ENCODE data around the gene RAD51AP2. TPM values are rescaled to one million over a fixed set of nuclear protein-coding genes. Genes with fewer than 3 reads are reported as not detected.

The RAD51AP2 gene
- total and polyA plus RNA-seq, 2 of the 13 experiments (the other 11 are each of a cell fraction or from before 2014, with no cell fraction given), result 0.11 to 0.12 TPM

DNA sequence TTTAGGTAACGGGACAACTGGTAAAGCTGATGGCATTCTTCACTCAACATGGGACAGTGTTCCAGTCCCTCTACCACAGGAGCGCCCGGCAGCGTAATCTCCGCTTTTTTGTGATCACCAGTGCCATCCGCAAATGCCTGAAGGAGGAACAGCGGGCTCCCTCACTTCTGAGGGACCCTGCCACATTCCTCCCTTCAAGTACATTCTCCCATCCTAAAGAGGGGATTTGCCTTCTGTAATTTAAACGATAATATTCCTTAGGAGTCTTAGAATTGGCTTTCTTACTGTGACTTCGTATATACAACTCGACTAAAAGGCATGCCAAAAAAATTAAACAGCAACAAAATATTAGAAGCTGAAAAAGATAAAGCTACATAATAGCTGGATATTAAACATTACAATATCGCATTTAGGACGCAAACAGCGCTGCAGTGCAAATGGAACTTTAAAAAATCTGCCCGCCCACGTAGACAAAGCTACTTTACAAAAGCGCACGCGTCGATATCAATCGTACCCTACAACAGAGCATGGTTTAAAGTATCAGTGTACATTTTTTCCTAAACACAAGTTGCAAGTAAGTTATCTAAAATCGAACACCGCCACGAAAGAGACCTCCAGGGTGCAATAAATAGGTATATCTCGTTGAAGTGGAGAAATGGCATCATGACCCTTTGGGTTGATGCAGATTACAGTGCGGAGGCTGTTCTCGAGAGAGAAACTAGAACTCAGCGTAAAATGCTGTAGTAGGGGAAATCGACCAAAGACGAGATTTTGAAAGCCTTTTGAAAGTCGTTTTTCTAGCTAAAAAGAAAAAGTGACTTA is 20.0 kb upstream of the RAD51AP2 start (continued):
- TF ChIP-seq ZNF766 (CRISPR knock-in tag; IDR thresholded peaks at IDR 0.05; ENCODE audit: borderline replicate concordance) (no peak), PAF1 (CRISPR knock-in tag; IDR thresholded peaks at IDR 0.05) (no peak), LCORL (IDR thresholded peaks at IDR 0.05) (no peak), LCORL (CRISPR knock-in tag; IDR thresholded peaks at IDR 0.05) (no peak), NFIB (CRISPR knock-in tag; IDR thresholded peaks at IDR 0.05; ENCODE audit: borderline replicate concordance) (no peak), ZSCAN12 (CRISPR knock-in tag; IDR thresholded peaks at IDR 0.05) (no peak), ZNF343 (CRISPR knock-in tag; IDR thresholded peaks at IDR 0.05) (no peak), ONECUT2 (CRISPR knock-in tag; IDR thresholded peaks at IDR 0.05) (0 out of 2 replicates have a peak, but pooled peaks have one; percentile 11), ZNF350 (CRISPR knock-in tag; IDR thresholded peaks at IDR 0.05; ENCODE audit: borderline replicate concordance, low read depth) (no peak), BRD4 (CRISPR knock-in tag; IDR thresholded peaks at IDR 0.05) (no peak), HNRNPLL (IDR thresholded peaks at IDR 0.05; ENCODE audit: low read depth, low read length, poor library complexity, severe bottlenecking) (peak; percentile 74), NCOA1 (CRISPR knock-in tag; IDR thresholded peaks at IDR 0.05) (no peak), CHD2 (IDR thresholded peaks at IDR 0.05; ENCODE audit: low read depth, low read length) (no peak; the same call in 1 of the 2 replicates), PHF21A (CRISPR knock-in tag; IDR thresholded peaks at IDR 0.05) (peak; percentile 23; the same call in 1 of the 2 replicates), MXD4 (CRISPR knock-in tag; IDR thresholded peaks at IDR 0.05) (0 out of 2 replicates have a peak, but pooled peaks have one; percentile 6), RFXAP (CRISPR knock-in tag; IDR thresholded peaks at IDR 0.05; ENCODE audit: borderline replicate concordance) (no peak), ISL2 (CRISPR knock-in tag; IDR thresholded peaks at IDR 0.05) (no peak), ZNF501 (CRISPR knock-in tag; IDR thresholded peaks at IDR 0.05) (no peak)
- TF ChIP-seq, protein P1, sequence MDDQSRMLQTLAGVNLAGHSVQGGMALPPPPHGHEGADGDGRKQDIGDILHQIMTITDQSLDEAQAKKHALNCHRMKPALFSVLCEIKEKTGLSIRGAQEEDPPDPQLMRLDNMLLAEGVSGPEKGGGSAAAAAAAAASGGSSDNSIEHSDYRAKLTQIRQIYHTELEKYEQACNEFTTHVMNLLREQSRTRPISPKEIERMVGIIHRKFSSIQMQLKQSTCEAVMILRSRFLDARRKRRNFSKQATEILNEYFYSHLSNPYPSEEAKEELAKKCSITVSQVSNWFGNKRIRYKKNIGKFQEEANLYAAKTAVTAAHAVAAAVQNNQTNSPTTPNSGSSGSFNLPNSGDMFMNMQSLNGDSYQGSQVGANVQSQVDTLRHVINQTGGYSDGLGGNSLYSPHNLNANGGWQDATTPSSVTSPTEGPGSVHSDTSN (CRISPR knock-in tag; IDR thresholded peaks at IDR 0.05; ENCODE audit: borderline replicate concordance), result no peak
- TF ChIP-seq, protein P2, sequence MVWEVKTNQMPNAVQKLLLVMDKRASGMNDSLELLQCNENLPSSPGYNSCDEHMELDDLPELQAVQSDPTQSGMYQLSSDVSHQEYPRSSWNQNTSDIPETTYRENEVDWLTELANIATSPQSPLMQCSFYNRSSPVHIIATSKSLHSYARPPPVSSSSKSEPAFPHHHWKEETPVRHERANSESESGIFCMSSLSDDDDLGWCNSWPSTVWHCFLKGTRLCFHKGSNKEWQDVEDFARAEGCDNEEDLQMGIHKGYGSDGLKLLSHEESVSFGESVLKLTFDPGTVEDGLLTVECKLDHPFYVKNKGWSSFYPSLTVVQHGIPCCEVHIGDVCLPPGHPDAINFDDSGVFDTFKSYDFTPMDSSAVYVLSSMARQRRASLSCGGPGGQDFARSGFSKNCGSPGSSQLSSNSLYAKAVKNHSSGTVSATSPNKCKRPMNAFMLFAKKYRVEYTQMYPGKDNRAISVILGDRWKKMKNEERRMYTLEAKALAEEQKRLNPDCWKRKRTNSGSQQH (CRISPR knock-in tag; IDR thresholded peaks at IDR 0.05; ENCODE audit: low read depth), result 0 out of 2 replicates have a peak, but pooled peaks have one; percentile 33
- TF ChIP-seq, protein P3, sequence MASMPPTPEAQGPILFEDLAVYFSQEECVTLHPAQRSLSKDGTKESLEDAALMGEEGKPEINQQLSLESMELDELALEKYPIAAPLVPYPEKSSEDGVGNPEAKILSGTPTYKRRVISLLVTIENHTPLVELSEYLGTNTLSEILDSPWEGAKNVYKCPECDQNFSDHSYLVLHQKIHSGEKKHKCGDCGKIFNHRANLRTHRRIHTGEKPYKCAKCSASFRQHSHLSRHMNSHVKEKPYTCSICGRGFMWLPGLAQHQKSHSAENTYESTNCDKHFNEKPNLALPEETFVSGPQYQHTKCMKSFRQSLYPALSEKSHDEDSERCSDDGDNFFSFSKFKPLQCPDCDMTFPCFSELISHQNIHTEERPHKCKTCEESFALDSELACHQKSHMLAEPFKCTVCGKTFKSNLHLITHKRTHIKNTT (CRISPR knock-in tag; IDR thresholded peaks at IDR 0.05), result no peak
- TF ChIP-seq, protein P4, sequence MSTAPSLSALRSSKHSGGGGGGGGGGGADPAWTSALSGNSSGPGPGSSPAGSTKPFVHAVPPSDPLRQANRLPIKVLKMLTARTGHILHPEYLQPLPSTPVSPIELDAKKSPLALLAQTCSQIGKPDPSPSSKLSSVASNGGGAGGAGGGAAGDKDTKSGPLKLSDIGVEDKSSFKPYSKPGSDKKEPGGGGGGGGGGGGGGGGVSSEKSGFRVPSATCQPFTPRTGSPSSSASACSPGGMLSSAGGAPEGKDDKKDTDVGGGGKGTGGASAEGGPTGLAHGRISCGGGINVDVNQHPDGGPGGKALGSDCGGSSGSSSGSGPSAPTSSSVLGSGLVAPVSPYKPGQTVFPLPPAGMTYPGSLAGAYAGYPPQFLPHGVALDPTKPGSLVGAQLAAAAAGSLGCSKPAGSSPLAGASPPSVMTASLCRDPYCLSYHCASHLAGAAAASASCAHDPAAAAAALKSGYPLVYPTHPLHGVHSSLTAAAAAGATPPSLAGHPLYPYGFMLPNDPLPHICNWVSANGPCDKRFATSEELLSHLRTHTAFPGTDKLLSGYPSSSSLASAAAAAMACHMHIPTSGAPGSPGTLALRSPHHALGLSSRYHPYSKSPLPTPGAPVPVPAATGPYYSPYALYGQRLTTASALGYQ (CRISPR knock-in tag; IDR thresholded peaks at IDR 0.05), result no peak
- TF ChIP-seq, protein P5, sequence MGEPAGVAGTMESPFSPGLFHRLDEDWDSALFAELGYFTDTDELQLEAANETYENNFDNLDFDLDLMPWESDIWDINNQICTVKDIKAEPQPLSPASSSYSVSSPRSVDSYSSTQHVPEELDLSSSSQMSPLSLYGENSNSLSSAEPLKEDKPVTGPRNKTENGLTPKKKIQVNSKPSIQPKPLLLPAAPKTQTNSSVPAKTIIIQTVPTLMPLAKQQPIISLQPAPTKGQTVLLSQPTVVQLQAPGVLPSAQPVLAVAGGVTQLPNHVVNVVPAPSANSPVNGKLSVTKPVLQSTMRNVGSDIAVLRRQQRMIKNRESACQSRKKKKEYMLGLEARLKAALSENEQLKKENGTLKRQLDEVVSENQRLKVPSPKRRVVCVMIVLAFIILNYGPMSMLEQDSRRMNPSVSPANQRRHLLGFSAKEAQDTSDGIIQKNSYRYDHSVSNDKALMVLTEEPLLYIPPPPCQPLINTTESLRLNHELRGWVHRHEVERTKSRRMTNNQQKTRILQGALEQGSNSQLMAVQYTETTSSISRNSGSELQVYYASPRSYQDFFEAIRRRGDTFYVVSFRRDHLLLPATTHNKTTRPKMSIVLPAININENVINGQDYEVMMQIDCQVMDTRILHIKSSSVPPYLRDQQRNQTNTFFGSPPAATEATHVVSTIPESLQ (CRISPR knock-in tag; conservative IDR thresholded peaks at IDR 0.05), result no peak

All from HepG2 (cell line).